CD4-positive, alpha-beta T cell treated with Interleukin-1 beta for 1 hour (primary cell): ENCODE measurements around the gene RHCG.
A peak's percentile ranks its signal among the peaks of the same experiment; 100 is the strongest.

Experiments
- DNase-seq, 2 donors: peaks; one replicate each; pipeline ENCODE4 v3.0.0-alpha.2; 2020 to 2022

RHCG gene

DNA sequence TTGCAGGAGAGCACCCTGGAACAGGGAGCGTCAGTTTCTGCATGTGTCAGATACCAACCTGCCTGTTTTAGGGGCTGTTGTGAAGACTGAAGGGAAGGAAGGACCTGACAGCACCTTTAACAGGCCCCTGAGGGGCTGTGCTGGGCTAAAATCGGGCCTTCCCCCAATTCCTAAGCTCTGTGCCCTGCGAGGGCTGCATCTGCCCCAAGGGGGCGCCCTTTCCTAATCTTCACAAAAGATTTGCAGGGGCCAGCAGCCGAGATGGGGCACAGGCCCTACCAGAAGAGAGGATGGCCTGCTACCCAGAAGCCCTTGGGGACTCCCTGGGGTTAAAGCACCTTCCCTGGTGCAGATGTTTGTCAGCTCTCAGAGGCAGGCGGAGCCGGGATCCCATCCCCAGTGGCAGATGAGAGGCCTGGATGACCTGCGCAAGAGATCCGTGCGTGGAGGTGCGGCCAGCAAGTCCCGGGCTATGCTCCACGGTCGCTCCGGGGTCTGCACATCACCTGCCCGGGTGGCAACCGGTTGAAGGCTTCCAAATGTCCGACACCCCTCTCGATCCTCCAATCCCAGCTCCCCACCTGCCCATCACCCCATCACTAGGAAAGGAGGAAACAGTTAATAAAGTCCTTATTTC, 53.6 kb downstream of the RHCG start:
- peak in 1 of 2 donors; percentile 10 for DNase-seq

DNA sequence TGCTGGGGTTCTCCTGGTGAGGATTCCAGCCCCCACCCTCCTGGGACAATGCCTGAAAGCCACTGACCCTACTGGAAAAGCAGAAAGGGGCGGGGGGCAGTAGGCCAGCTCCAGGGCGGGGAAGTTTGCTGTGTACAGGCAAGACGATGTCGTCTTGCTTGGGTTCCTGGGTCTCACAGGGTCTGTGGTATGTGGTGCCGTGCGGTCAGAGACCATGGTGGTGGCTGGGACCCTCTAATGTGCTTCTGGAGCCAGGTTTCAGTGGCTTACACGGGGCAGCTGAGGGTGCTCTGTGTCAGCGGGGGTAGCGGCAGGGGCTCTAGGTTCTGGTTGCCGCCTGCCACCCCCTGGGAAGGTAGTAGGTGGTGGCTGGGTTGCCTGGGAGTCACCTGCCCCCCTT, 54.2 kb downstream of the RHCG start:
- no peak for DNase-seq

- peak in 1 of 2 donors; percentile 66 for DNase-seq
Measured at GRCh38 chr15:89441295-89441812, 55.0 kb downstream of the RHCG start.

DNA sequence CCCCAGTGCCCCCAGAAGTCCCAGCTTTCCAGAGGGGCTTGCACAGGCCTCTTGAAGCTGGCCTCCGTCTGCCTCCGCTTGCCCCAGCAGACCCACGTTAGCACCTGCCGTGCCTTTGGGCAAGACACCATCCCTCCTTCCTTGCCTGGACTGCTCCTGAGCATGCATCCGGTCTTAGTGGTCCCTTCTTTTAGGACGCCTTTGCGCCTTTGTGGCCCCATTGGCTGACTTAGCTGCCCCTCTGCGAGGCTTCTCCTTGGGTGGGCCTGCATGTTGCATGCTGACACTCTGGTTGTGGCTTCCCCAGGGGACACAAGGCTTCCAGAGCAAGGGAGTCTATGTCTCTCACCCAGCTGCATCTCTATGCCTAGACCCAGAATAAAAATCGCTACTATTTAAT, 56.6 kb downstream of the RHCG start:
- DNase-seq, result no peak

DNA sequence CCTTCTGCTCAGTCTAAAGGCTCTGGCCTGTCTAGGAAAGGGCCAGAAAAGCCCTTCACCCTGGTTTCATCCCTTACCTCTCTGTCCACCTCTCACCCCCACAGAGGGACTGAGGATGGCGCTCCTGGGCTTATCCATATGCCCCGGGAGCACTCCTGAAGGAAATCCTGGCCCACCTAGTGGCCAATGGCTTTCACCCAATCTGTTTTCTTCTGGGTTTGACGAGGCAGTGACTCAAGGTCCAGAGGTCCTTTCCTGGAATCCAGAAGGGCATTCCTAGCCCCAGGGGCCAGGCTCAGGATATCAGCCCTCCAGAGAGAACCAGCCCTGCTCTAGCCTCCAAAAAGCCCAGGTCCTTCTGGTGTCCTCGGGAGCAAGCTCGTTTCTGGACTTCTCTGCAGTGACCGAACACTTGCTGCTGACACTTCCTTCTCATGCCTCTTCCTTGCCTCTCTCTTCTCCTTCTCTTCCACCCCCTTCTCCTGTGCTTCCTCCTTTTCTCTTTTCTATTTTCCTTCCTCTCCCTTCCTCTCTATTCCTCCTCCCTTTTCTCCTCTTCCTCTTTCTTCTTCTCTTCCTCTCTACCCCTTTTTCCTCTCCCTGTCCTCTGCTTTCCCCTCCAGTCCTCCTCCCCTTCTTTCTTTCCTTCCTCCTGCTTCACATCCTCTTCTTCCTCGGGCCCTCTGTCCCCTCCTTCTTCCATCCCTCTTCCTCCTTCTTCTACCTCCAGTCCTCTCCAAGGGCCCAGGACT, 59.6 kb downstream of the RHCG start:
- no peak for DNase-seq

GRCh38 chr15:89435362-89435761, 61.0 kb downstream of the RHCG start:
- DNase-seq, result no peak

- DNase-seq, result no peak
Measured at GRCh38 chr15:89433686-89434085, 62.7 kb downstream of the RHCG start.

DNA sequence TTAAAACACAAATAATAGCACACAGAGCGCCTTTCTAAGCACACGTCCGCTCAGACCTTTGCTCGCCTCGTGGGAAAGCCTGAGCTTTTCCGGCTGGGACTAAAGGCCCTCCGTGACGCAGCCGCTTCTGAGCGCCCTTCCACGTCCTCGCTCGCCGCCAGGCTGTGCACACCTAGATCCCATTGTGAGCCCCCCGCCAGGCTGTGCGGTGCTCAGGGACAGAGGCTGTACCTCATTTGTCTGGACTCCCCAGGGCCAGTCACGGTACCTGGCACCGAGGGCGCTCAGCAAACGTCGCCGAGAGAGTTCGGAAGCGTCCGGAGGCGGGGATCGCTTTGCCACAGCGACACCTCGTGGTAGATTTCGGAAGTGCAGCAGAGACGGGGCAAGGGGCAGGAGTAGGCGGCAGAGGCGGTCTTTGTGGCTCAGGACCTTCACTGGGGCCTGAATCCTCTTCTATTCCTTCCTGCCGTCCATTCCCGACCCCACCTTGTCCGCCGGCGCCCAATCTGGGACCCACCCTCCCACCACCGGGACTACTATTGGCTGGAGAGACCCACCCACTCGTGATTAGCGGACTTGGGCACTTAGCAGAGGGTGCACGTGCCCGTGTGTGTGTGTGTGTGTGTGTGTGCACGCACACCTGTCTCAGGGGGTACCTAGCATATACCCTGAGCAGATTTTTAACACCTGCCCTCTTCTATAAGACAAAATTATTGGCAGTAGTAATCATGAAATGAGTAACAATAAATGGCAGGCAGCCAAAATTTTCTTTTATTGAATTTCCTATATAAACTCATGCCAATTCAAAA, 65.6 kb downstream of the RHCG start:
- DNase-seq, result peak; percentile 78 to 83

DNA sequence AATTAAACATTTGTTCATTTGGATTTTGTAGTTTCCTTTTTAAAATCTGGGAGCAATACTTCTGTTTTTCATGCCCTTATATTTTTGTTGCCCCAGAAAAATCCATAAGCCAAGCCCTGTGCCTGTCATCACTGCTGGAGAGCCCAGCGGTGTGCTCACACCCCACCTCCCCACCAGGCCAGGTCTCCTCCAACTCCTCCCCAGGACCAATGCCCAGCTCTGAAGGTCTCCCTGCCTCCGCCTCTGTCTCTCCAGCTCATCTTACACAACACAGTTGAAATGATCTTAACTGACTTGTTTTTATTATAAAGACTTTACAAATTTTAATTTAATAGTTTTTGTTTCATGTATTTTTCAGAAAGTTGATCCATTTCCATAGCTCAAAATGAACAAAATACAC, 66.4 kb downstream of the RHCG start:
- no peak for DNase-seq

- DNase-seq, result peak in 1 of 2 donors; percentile 43
Measured at GRCh38 chr15:89429023-89429422, 67.4 kb downstream of the RHCG start.

GRCh38 chr15:89428246-89428645, 68.1 kb downstream of the RHCG start:
- DNase-seq, result no peak

DNA sequence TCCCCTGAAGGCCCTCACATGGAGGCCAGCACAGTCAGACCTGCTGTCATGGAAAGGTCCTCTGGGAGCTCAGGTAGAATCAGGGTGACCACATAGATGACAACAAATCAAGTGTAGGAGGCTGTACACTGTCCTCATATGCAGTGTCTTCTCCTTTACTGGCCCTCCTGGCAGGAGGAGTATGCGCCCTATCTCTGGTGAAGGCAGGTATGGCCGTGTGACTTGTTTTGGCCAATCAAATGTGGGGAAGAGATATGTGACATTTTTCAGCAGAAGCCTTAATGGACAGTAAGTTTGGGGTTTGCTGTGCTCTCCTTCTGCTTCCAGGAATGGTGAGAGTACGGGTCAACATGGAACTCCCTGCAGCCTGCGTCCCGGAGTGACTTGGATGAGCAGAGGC, 69.9 kb downstream of the RHCG start:
- DNase-seq, result no peak

DNA sequence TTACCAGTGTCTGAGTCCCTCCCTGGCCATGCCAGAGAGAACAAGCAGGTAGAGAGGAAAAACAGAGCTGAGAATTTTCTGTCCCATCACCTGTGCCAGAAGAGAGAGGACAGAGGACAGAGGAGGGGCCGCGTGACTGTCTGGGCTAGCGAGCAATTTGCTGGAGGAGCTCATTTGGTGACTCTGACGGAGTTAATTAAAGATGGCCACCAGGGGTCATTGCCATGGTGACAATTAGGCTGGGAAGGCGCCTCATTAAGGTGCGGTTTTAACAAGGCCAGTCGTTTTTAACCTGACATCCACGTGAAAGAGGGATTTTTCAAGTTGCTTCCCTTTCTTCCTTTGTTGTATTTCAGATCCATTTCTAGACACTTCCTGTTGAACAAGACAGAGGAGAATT, 72.4 kb downstream of the RHCG start:
- no peak for DNase-seq
